Kidney capillary endothelial cell (primary cell): ENCODE data around the gene PLEKHA6.

Experiments used
- DNase-seq: peaks from one replicate; pipeline ENCODE4 v3.0.0-alpha.2; 2018; ENCODE audit warnings: low spot score

PLEKHA6 gene, protein sequence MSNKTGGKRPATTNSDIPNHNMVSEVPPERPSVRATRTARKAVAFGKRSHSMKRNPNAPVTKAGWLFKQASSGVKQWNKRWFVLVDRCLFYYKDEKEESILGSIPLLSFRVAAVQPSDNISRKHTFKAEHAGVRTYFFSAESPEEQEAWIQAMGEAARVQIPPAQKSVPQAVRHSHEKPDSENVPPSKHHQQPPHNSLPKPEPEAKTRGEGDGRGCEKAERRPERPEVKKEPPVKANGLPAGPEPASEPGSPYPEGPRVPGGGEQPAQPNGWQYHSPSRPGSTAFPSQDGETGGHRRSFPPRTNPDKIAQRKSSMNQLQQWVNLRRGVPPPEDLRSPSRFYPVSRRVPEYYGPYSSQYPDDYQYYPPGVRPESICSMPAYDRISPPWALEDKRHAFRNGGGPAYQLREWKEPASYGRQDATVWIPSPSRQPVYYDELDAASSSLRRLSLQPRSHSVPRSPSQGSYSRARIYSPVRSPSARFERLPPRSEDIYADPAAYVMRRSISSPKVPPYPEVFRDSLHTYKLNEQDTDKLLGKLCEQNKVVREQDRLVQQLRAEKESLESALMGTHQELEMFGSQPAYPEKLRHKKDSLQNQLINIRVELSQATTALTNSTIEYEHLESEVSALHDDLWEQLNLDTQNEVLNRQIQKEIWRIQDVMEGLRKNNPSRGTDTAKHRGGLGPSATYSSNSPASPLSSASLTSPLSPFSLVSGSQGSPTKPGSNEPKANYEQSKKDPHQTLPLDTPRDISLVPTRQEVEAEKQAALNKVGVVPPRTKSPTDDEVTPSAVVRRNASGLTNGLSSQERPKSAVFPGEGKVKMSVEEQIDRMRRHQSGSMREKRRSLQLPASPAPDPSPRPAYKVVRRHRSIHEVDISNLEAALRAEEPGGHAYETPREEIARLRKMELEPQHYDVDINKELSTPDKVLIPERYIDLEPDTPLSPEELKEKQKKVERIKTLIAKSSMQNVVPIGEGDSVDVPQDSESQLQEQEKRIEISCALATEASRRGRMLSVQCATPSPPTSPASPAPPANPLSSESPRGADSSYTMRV

DNA sequence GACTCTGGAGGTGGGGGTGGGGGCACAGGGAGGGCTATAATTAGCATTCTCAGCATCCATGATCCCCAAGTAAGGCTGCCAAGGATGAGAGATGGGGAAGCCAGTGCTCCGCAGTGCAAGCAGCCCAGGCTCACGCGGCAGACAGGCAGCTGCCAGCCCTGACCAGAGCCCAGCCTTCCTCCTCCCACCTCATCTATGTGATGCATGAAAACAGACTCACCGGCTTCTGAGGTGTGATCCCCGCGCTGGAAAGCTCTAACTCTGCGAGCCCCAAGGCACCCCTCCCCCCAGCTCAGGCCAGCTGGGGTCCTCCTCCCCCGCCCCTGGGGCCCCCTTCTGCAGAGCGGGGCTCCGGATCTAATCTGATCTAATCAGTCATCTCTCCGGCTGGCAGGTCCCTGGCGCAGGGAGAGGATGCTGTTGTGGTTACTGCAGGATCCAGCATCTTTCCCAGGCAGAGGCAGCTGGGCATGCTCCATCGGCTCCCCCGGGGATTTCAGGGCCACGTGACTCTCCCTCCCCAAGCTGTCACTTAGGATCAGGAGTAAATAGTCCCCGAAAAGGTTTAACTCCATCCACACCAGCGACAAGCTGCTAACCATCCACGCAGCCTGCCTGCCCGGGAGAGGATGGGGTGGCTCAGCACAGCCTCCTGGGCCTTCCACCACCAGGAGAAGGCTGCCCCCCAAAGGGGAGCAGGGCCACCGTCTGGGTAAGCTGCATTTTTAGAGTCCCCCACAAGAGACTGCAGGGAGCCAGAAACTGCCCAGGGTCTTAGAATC, at the start of gene PLEKHA6:
Gene PLEKHA6 (minus strand): TSS at position 456 of the 782 bp plus-strand sequence. CDS start 86,202 bp downstream, outside the sequence.
- no peak for DNase-seq

DNA sequence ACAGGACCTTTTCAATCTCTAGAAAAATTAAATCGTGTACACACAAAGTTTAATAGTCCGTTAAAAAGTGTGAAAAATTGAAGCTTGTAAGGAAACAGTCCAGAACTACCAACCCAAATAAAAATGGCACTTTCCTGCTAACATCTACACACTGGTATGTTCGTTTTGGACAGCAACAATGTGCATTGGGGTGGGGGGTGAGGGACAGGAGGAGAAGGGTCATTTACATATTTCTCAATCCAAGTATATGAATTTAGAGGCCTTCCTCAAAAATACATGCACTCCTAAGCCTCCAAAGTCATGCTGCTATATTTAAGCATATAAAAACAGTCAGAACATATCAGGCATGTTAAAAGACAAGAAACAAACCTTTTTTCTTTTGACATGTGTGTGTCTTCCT, 49.4 kb upstream of the PLEKHA6 start:
- DNase-seq: no peak

DNA sequence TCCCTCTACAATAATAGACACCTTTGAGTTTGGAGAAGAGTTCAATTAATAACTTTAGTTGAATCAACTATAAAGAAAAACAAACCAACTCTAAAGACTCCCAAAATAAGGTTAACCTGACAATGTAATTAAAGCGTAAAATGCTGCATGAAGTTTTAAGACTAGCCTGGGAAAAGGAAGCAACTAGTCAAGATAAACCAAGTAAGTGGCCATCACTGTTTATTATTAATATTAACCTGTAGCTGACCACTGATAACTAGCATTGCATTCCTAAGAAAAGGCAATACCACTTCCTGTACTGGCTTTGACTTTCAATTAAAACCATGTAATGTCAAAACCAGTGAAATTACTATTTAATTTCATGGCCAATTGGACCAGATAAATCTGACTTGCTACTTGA, 48.9 kb upstream of the PLEKHA6 start:
- DNase-seq: no peak

DNA sequence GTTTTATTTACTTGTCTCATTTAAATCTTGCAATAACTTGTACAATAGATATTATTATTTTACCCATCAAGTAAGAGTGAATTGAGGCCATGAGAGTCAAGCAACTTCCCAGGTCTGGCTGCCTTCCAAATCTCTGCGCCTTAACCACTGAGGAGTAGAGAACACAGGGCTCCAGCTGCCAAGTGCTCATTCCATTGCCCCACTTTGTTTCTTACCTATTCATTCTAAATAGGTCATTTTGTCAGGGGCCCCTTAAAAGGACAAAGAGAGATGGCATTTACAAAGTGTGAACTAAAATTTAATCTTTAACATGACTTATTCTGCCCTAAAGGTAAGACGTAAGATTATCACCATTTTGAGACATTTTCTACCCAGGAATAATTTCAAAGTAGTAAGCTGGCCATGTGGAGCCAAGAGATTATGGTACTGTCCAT, 48.4 kb upstream of the PLEKHA6 start:
- DNase-seq: no peak

DNA sequence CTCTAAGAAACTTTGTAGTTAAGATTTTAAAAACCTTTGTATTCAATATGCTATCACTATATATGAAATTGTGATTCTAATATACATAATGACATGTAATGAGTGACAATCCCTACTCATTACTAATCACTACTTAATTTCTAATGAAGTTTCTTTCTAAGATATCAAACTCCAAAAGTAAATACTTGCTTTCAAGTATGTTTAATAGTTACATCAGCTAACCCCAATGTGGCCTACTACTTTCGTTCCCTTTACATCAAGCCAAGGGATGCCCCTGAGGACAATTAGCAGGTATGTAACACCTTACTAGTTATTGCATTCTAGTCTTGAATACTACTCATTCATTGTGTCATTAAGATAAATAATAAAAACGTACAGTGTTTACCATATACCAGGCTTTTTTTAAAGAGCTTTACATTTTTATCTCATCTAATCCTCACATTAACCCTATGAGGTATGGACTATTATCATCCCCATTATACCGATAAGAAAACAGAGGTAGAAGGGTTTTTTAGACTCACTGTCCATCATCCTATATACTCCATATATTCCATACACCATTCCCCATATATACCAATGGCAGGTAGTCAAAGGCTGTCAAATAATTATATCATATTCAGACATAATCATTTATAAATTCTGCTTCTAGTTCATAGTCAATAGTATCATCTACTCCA, 47.7 kb upstream of the PLEKHA6 start:
- DNase-seq: no peak

DNA sequence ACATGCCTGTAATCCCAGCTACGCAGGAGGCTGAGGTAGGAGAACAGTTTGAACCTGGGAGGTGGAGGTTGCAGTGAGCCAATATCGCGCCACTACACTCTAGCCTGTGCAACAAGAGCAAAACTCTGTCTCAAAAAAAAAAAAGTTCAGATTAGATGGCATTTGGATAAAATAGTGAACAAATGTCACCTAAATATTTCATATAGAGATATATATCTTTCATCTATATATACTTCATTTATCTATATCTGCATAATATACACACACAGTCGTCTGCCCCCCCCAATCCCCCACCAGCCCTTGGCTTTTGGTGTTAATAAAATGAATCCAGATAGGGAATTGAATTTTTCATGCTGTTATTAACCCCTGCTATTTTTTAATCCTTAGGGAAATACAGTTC, 46.9 kb upstream of the PLEKHA6 start:
- no peak for DNase-seq

DNA sequence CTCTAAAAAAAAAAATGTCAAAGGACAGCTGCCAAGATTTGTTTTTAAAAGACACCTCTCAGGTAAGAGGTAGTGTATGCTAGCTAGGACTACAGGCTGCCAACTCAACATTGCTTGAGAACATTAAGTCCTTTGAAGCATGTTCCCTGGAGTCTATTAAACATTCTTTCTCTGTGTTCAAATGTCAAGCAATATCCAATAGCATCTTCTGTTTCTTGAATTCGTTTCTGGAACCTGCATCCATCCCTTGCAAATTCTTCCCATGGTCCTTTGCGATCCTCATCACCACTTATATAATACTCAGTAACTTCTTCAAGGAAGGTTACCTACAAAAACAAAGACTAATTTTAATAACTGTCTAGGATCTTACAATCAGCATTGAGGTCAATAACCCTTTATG, 46.3 kb upstream of the PLEKHA6 start:
- no peak for DNase-seq

DNA sequence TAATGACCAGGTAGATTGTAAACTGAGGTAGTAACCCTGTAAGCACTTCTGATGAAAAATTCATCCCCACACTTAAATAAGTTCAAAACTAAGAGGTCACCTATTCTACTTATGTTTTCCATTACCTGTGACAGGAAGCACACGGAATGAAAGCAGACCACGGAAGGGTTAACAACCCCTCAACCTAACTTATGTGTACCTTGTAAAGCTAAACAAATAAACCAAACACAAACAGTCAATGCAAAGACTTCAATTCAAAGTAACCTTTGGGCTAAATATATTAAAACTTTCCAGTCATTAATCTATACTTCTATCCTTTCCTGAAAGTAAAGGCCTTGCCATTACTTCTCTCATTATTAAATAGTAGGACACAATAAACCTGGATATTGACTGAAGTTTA, 44.9 kb upstream of the PLEKHA6 start:
- no peak for DNase-seq

DNA sequence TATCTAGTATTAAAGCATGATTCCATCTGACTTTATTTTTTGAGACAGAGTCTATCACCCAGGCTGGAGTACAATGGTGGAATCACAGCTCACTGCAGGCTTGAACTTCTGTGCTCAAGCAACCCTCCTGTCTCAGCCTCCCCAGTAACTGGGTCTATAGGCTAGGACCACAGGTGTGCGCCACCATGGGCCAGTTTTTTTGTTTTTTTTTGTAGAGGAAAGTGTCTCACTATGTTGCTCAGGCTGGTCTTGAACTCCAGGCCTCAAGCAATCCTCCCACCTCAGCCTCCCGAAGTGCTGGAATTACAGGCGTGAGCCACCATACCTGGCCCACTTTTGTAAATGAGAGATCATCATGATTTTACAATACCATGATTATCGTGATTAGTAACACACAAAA, 42.7 kb upstream of the PLEKHA6 start:
- no peak for DNase-seq

DNA sequence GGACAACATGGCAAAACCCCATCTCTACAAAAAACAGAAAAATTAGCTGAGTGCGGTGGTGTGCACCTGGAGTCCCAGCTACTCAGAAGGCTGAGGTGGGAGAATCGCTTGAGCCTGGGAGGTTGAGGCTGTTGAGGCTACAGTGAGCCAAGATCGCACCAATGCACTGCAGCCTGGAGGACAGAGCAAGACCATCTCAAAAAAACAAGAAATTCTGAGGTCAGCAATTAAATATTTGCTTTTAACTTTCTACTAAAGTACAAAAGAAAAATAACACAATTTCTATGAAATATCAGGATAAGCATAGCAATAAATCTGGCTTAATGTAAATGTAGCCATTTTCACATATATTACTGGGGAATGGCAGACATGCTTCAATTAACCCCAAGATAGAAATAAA, 42.0 kb upstream of the PLEKHA6 start:
- no peak for DNase-seq

DNA sequence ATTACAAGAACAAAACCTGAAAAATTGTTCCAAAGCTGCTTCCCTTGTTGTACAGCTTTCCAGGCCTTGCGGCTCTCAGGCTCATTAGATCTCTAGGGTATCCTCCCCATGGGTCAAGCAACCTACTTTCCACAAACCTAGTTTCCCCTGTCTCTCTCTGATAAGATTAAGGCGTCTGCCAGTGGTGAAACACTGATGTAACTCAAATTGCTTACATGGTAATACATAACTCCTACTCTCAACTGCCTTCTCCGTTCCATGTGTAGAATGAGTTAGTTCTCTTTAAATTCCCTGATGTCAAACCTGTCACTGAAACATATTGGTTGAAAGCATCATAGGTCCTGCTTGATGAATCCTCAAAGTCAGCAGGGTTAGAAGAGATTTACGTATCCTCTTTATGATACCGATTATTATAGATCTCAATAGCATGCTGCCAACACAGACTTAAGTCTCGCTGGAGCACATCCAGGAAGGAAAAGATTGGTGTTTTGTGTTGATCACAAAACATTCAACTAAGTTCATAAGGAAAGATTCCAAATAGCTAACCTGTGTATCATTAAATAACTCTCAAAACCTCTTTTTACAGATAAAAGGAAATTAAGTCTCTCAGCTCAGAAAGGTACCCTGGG, 41.3 kb upstream of the PLEKHA6 start:
- no peak for DNase-seq

DNA sequence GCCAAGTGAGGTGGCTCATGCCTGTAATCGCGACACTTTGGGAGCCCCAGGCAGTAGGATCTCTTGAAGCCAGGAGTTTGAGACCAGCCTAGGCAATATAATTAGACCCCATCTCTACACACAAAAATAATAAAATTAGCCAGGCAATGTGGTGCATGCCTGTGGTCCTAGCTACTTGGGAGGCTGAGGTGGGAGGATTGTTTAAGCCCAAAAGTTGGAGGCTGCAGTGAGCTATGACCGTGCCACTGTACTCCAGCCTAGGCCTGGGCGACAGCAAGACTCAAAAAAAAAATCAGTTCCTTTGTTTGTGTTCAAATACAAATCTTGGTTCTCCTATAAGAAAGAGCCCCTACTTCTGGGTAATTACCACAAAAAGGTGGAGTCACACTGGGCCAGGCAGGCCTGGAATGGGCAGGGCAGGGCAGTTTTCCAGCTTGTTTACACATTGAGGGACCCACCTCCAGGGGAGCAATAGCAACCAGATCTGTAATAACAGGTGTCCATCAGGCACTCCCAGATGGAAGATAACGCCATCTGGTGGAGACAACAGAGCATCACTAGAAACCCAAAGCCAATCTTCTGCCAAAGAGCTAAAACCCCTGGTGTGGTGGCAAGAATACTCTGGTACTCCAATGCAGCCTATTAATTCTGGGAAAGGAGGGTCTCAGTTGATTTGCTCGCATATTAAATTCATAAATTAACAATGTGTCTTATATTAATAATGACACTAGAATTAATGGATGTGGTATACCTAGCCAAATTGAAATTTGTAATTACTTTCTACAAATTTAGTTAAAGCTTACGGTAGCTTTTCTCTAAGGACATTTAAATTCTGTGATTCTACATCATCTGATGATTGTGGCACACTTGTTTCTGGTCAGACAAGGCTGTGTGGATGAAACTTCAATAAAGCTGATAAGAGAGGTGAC, 38.7 kb upstream of the PLEKHA6 start:
- peak; percentile 75 for DNase-seq

DNA sequence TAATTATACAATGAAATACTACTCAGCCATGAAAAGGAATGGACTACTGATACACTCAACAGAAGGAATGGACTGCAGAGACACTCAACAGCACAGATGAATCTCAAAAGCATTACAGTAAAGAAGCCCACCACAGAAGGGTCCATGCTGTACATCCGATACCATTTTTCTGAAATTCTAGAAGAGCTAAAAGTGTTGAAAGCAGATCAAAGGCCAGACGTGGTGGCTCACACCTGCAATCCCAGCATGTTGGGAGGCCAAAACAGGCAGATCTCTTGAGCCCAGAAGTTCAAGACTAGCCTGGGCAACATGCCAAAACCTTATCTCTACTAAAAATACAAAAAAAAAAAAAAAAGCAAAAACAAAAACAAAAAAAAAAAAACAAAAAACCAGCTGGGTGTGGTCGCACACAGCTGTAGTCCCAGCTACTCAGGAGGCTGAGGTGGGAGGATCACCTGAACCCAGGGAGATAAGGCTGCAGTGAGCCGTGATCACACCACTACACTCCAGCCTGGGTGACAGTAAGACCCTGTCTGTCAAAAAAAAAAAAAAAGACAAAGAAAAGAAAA, 36.4 kb upstream of the PLEKHA6 start:
- DNase-seq: no peak

DNA sequence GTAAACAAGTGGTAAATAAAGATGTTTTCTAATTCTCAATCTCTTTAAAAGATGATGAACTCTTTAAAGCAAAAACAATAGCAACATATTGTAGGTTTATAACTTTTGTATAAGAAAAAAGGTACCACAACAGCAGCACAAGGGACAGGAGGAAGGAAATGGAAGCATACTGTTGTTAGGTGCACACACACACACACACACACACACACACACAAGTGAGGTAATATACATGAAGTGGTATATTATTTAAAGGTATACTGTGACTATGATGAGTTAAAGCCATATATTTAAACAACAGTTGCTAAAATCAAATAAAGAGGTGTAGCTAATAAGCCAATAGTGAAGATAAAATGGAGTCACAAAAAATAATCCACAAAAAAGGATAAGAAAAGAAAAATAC, 31.9 kb upstream of the PLEKHA6 start:
- DNase-seq: no peak

DNA sequence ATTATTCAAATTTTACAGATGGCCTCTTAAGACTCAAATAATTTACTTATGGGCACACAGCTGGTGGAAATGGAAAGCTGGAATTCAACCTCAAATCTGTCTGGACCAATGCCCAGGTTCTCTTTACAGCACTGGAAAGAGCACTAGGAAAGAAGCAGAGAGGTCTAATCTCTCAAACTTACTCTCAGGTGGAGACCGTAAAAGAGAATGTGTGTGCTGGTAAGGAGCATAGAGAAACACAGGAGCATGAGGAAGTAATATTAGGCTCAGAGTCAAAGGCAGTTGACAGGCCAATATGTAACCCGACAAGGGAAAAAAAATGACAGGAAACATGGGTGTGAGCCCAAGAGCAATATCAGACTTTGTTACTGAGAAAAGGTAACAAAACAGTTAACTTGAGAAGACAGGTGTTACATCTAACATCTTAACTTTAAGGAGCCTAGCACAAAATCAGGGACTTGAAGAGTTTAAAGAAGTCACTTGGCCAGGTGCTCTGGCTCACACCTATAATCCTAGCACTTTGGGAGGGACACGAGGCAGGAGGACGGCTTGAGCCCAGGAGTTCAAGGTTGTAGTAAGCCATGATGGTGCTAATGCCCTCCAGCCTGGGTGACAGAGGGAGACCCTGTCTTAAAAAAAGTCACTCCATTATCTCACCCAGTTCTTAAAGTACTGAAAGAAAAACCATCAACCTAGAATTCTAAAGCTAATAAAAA, 31.2 kb upstream of the PLEKHA6 start:
- DNase-seq: no peak

DNA sequence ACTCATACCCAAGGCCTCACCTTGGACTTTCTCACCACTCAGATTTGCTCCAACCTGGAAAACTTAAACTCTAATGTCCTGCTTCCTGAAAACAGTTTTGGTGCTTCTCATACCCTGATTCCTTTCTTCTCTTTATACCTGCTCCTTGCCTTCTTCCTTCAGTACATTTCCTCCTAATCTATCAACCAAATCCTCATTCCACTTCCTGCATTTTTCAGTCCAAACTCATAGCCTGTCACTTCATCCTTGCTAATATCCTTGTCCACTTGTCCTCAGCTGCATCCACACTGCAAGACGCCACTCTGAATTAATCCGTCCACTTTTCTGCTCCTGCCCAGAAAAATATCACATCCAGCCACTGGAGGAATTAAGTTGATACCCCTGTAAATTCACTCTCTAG, 26.0 kb upstream of the PLEKHA6 start:
- DNase-seq: no peak

DNA sequence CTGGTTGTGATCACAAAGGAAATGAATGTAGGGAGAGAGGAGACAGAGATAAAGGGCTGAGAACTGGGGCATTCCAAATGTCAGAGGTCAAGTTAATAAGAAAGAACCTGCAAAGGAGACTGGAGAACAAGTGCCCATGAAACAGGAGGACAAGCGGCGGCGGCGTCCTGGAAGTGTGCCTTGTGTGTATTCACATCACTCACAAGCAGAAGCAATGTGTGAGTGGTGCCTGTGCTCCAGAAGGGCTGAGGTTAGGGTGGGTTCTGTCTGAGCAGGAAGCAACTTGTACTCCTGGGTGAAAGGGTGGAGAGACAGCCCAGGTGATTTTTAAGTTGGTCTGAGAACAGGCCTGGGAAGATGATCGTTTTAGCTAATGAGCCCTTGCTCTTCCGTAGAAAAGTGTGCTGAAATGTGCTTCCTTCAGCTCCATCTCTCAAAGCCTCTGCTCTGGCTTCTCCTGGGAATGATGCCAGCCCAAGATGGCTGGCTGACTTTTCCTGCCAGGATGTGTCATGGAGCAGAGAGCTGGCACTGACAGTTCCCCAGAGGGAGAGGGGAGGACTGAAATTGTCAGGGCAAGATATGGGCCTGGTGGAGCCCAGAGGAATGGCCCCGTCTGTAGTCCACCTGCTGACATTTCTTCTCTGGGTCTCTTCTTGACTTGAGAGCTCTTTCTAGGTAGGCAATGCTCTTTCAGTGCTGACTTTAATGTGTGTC, 25.1 kb upstream of the PLEKHA6 start:
- DNase-seq: peak; percentile 41
